ENCODE data around the gene SORCS2. TPM values are rescaled to one million over a fixed set of nuclear protein-coding genes. Genes with fewer than 3 reads are reported as not detected.

The SORCS2 gene
- total RNA-seq, 1 donor from 2014 or later = 3.0 TPM

GRCh38 chr4:7301126-7301785 is 108.9 kb downstream of the SORCS2 start:
- Mint-ChIP-seq H3K27me3 (ENCODE audit: unreplicated experiment) (peaks cover 41% of the 10 kb centered on the region), H3K4me1 (ENCODE audit: unreplicated experiment) (no peaks in the 10 kb centered on the region), H3K27ac (ENCODE audit: unreplicated experiment) (no peak overlapping the region), H3K9me3 (ENCODE audit: unreplicated experiment) (no peaks in the 10 kb centered on the region), H3K36me3 (ENCODE audit: unreplicated experiment) (no peaks in the 10 kb centered on the region), H3K4me3 (ENCODE audit: unreplicated experiment) (no peak overlapping the region)
- no peak for TF ChIP-seq CTCF (IDR thresholded peaks at IDR 0.05)
- DNase-seq (ENCODE audit: extremely low spot score, unreplicated experiment) = no peak

GRCh38 chr4:7301846-7302630 is 109.7 kb downstream of the SORCS2 start:
- no peak overlapping the region for H3K27ac Mint-ChIP-seq (ENCODE audit: unreplicated experiment)
- DNase-seq (ENCODE audit: extremely low spot score, unreplicated experiment) = no peak
- H3K27me3 Mint-ChIP-seq (ENCODE audit: unreplicated experiment) = peaks cover 46% of the 10 kb centered on the region
- H3K36me3 Mint-ChIP-seq (ENCODE audit: unreplicated experiment) = no peaks in the 10 kb centered on the region
- no peaks in the 10 kb centered on the region for H3K9me3 Mint-ChIP-seq (ENCODE audit: unreplicated experiment)
- no peak overlapping the region for H3K4me3 Mint-ChIP-seq (ENCODE audit: unreplicated experiment)
- H3K4me1 Mint-ChIP-seq (ENCODE audit: unreplicated experiment) = no peaks in the 10 kb centered on the region
- no peak for TF ChIP-seq CTCF (IDR thresholded peaks at IDR 0.05)

DNA sequence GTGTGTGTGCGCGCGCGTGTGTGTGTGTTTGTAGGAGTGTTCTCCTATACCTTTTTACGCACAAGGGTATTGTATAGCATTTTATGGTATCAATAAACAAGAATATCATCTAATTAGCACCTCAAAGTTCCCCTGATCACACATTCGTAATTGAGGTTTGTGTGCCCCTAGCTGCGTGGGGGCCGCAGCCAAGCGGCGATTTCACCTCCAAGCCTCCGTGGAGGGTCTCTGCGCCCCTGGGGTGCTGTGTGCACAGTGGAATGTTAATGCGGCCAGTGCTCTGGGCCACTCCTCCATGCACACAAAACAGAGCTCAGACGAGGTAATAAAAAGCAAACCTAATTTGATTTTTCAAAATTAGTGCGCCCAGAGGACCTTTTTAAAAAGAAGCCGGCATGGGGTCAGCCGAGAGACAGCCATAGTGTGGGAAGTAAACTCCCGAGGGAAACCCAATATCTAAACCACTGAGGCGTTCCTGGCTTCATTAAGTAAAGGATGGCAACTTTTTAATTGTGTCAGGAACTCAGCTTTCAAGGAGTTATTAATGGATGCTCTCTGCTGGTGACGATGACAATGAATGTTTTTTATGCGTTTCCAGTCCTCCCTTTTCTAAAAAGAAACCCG is 110.6 kb downstream of the SORCS2 start:
- no peak overlapping the region for H3K27ac Mint-ChIP-seq (ENCODE audit: unreplicated experiment)
- TF ChIP-seq CTCF (IDR thresholded peaks at IDR 0.05) = no peak
- H3K4me1 Mint-ChIP-seq (ENCODE audit: unreplicated experiment) = no peaks in the 10 kb centered on the region
- no peak overlapping the region for H3K4me3 Mint-ChIP-seq (ENCODE audit: unreplicated experiment)
- H3K9me3 Mint-ChIP-seq (ENCODE audit: unreplicated experiment) = no peaks in the 10 kb centered on the region
- H3K27me3 Mint-ChIP-seq (ENCODE audit: unreplicated experiment) = peaks cover 51% of the 10 kb centered on the region
- H3K36me3 Mint-ChIP-seq (ENCODE audit: unreplicated experiment) = no peaks in the 10 kb centered on the region
- no peak for DNase-seq (ENCODE audit: extremely low spot score, unreplicated experiment)

DNA sequence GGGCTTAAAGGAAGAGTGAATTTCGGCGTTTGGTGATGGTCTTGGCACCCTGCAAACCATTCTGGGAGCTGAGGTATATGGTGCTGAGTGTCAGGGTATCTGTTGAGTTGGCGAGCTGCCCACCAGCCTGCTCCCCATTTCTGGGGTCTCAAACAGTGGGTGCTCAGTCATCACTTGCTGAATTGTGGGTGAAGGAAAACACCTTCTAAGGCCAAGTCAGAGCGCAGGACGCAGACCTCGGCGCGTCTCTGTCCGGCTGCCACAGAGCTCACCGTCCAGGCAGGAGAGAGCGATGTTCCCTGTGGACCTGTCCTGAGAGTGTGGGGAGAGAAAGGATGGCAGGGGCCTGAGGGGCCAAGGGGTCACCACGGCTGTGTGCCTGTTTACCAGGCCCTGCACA is 111.2 kb downstream of the SORCS2 start:
- Mint-ChIP-seq H3K27me3 (ENCODE audit: unreplicated experiment) (peaks cover 51% of the 10 kb centered on the region), H3K4me1 (ENCODE audit: unreplicated experiment) (no peaks in the 10 kb centered on the region), H3K9me3 (ENCODE audit: unreplicated experiment) (no peaks in the 10 kb centered on the region), H3K27ac (ENCODE audit: unreplicated experiment) (no peak overlapping the region), H3K36me3 (ENCODE audit: unreplicated experiment) (no peaks in the 10 kb centered on the region), H3K4me3 (ENCODE audit: unreplicated experiment) (no peak overlapping the region)
- no peak for TF ChIP-seq CTCF (IDR thresholded peaks at IDR 0.05)
- DNase-seq (ENCODE audit: extremely low spot score, unreplicated experiment) = no peak

DNA sequence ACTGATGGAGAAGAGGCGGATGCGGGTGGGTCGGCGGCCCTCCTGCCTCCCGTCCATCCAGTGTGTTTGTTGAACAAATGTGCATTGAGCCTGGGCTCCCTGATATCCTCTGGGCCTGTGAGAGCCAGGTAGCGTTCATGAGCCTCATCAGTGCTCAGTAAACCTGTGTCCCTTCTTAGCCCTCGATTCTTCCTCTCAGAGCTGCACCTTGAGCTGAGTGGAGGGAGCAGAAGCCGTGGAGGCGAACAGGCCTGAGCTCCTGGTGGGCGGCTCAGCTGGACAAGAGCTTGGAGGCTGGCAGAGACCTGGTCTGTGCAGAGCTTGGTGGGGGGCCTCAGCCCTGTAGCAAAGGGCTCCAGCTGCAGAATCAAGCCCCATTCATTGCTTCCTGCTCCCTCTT is 112.1 kb downstream of the SORCS2 start:
- TF ChIP-seq CTCF (IDR thresholded peaks at IDR 0.05) = no peak
- Mint-ChIP-seq H3K27ac (ENCODE audit: unreplicated experiment) (no peak overlapping the region), H3K4me1 (ENCODE audit: unreplicated experiment) (no peaks in the 10 kb centered on the region), H3K4me3 (ENCODE audit: unreplicated experiment) (no peak overlapping the region), H3K9me3 (ENCODE audit: unreplicated experiment) (no peaks in the 10 kb centered on the region), H3K27me3 (ENCODE audit: unreplicated experiment) (peaks cover 57% of the 10 kb centered on the region), H3K36me3 (ENCODE audit: unreplicated experiment) (no peaks in the 10 kb centered on the region)
- DNase-seq (ENCODE audit: extremely low spot score, unreplicated experiment) = no peak
